ELF-1 (cell line): ENCODE results near the gene ESYT2.

Source experiments
- DNase-seq: peaks from one replicate; pipeline ENCODE4 v3.0.0-alpha.2; 2016; ENCODE audit warnings: low read depth, low spot score

Gene ESYT2

DNA sequence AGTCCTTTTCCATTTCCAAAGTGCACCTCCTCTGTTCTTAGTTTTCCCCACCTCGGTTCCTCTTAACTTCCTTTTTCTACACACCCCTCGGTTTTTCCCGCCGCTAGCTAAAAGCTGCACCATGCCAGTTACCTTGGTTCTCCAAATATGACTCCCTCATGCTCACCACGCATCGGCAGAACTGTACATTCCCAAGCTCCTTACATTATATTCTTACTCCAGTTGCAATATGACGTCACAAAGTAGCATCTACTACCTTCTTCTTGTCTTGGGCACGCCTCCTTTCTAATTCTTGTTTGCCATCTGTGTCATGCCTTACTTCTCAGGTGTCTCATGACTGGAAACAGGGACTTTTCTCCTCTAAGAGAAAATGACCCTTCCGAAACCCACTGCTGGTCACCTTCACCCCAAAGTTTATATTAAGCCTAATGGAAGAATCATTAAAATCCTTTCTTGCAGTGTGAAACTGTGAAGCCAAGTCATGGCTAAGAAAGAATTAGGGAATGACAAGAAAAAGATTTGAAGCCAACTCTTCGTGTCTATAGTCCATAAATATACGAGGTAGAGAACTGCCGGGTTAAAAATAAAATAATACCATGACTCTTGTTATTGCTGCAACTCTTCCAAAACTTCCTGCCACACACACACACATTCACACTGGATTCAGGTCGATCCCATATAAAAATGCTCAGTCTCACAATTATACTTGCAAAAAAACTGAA, 1.7 kb downstream of the ESYT2 start:
- no peak for DNase-seq

DNA sequence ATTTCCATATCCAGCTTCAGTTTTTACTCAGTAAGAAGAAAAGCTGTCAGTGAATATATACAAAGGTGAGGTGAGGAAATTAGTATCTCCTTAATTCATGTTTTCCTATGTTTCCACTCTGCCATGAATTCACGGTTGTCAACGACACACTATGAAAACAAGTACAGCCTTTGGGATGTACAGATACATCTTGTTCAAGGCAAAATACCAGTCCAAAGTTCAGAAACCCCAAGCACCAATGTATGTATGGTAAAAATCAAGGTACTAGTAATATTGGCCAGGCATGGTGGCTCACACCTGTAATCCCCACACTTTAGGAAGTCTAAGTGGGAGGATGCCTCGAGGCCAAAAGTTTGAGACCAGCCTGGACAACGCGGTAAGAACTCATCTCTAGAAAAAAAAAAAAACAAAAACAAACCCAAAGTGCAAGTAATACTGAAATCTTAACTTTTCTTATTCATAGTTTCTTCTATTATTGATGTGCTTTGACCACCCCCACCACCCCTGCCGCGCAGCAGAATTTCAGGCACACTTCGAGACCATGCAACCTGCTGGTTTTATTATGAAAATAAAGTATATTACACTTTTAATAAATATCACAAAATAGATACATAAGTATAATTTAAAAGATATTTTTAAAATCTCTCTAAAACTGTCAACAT, 3.5 kb downstream of the ESYT2 start:
- DNase-seq = no peak

DNA sequence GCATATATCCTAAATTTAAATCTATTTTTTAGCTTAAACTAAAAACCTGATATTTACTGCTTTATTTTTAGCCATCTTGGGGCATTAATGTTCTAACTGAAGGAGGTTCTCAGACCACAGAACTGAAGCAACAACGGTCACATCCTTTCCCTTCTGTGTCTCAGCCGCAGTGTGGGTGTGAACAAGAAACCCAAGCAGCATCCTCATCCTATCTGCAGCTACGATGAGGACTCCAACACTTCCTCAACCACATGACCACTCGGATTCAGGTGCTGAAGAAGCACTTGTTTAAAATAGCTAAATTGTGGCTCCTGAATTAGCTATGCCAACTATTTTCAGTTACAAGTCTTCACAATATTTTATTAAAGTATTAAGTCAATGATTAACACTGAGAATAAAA, 5.3 kb downstream of the ESYT2 start:
- no peak for DNase-seq

DNA sequence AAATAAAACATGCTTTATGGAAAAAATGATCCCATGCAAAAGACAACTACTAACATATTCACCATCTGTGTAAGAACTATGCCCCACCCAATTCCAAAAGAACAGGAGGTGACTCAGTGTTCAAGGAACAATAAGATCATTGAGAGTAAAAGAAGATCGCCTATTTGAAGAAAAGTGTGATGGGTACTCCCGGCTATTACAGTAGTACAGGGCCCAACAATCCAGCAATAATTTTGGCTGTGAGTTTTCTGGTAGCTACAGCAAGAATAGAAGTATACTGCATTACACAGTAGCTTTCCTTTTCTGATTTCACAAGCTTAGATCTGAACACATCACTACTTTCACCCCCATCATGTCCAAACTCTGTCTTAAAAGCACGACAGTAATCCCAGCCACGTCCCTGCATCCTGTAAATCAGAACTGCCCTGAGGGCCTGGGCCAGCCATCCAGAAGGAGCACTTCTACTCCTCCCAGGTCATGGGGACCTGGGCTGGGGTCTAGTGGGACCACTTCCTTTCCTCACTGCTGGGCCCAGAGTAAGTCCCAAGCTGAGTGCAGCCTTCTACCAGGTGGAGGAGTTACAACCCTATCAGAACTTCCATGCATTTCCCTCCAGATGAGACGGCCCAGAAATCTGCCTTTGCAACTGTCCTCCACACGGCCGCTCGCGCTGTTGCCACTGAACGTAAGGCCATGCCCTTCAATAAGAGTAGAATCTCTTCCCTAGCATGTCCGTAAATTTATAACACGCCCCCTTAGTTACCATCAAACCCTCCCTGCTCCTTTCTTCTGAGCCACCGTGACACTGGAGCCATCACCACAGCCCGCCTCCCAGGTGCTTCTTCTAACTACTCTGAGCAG, 7.9 kb downstream of the ESYT2 start:
- DNase-seq = peak; percentile 62

DNA sequence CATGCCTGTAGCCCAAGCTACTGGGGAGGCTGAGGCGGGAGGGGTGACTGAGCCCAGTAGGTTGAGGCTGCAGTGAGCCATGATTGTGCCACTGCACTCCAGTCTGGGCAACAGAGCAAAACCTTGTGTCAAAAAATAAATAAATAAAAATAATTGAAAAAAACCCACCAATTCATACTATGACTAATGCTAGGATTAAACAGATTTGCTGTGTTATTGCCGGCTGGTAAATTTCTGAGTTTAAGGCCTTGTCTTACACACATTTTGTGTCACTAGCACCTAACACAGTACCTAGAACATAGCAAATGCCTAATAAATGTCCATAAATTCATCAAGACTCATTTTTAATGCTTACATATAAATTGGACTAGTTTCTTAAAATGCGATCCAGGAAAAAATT, 8.7 kb downstream of the ESYT2 start:
- DNase-seq = no peak

DNA sequence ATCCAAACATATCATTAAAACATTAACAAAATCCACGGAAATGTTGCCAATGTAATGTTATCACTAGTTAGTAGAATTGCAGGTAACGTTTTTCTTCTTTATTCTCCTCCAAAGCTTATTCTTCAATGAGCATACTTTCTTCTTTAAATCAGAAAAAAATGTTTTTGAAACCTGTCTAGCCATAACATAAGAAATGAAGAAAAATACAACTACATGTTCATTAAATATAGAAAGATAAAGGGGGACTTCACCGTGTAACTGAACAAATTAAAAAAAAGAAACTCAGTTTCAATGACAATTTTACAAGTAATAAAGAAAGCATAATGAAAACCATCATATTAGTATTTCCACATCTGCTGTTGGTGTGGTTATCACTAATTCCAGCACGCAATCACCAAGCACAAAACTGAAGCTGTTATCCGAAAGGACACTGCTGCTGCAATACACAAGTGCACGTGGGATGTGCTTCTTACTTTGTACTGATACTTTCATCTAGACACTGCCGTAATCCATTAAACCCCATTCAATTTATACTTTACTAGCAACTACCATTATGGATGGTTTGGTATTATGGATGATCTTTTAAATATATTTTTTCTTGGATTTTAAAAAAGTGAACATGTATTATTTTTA, 9.6 kb downstream of the ESYT2 start:
- no peak for DNase-seq

DNA sequence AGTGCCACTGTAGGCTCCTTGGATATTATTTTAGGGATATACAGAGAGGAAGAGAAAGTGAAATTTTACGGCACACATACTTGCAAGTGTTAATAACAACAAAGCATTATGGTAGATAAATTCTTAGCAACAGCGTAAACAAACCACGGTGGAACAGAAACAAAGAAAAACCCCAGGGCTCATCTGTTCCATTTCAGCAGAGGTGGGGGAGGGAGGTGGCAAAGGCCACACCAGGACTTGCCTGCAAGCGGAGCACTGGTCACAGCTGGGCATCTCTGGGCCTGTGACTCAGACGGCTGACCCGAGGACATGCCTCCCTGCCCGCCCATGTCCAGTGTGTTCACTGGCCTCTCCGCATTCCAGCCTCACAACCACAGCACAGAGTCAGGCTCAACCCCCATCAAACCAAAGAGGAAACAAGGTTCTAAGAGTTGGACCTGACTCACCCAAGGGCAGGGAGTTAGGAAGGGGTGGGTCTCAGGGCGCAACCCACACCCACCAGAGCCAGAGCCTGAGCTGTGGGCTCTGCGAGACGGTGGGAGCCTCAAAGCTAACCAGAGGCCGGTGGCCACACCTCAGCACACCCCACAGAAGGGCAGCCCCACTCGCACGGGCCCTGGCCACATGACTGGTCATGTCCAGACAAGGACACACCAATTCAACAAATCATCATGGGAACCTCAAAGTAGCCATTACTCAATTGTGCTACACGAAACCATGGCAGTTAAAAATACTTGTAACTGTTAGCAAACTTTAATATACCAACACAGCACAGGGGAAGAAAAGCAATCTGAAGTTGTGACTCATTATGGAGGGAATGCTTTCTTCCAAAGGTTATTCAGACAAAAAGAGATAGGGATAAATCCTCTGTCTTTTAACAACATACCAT, 10.7 kb downstream of the ESYT2 start:
- peak; percentile 97 for DNase-seq

DNA sequence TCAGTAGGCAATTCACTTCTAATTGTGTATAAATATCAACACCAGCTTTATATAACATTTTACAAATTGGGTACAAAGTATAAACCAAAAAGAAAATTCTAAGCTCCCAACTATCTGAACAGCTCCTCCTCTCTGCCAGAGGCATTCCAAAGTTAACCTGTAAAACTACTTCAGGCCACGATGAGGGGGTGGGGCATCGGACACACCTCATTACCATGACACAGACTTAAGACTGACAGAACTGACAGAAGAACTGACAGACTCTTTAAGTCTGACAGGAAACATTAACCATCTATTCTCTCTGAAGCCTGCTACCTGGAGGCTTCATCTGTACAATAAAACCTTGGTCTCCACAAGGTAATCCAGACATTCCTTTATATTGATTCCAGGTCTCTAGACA, 12.3 kb downstream of the ESYT2 start:
- DNase-seq = peak; percentile 83

DNA sequence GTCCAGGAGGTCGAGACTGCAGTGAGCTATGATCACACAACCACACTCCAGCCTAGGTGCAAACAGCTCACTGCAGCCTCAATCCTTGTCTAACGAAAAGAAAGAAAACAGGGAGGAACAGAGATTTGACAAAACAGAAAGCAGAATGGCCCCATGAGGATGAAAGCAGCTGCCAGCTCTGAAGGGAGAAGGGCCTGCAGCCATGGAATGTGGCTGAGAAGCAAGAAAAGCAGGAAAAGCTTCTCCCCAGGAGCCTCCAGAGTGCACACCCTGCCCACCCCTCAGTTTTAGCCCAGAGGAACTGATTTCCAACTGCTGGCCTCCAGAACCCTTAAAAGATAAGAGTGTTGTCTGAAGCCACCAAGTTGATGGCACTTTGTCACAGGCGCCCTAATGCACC, 13.0 kb downstream of the ESYT2 start:
- DNase-seq = peak; percentile 94

DNA sequence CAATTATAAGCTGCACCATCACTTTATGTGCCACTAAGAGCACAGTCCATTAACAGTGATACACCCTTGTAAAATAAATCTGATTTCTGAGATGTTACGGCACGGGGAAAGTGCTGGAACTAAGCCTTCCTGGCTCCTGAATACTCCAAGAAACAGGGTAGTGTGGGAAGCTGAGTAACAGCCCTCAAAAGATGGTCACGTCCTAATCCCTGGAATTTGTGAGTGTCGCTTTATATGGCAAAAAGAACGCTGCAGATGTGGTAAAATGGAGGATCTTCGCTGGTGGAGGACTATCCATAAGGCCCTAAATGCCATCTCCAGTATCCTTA, 13.5 kb downstream of the ESYT2 start:
- no peak for DNase-seq

DNA sequence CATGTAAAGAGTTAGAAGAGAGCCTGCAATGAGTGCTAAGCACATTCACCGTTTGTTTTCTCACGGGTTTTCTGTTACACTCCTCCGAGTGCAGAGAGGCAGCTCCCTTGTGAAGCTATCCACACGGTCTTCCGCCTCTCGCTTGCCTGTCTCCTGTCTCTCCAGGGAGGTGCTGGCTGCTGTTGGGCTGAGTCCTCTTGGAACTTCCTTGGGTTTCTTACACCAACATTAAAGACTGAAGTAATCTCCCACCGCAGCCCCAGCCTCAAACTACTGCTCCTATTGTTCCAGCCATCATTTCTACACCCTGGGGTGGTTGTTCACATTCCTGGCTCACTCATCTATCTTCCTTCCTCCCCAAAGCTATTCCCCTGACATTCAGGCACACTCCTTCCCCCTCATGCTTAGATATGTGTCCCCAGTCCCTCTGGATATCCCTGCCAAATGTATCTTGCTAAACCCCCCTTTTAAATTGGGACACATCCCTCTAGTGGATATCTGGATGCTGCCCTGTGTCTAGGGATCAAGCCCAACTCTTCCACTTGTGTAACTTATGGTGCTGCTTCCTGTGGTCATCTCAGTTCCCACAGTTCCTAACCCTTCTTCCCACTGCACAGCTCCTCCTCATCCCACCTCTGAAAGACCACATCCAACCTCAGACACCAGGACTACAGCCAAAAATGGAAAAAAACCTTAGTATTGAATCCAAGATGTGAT, 14.1 kb downstream of the ESYT2 start:
- DNase-seq = peak; percentile 83

DNA sequence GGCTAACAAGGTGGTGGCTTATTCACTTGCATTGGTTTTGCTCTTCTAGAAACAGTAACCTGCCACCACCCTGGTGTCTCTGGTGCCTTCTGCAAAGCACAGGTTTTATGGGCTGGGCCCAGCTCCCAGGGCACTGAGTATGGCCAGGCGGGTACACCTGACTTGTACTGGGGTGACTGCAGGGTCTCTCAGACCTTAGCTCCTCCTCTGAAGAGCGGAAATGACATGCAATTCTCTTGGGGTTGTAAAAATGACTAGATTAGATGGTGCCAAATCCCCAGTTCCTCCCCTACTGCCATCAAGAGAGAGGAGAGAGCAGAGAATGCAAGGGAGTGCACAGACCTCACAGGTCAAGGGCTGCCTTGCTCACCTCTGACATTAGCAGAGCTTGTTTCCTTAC, 14.7 kb downstream of the ESYT2 start:
- DNase-seq = no peak

DNA sequence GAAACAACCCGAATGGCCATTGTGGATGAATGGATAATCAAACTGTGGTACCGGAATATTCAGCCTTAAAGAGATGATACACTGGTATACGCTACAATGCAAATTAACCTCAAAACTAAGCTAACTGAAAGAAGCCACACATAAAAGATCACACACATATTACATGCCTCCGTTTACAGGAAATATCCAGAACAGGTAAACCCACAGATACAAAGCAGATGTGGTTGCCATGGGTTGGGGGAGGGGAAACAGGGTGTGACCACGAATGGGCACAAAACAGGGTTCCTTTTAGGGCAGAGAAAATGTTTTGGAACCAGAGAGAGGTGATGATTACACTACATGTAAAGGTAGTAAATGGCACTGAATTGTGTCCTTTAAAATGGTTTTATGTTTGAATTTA, 16.6 kb downstream of the ESYT2 start:
- DNase-seq = no peak

DNA sequence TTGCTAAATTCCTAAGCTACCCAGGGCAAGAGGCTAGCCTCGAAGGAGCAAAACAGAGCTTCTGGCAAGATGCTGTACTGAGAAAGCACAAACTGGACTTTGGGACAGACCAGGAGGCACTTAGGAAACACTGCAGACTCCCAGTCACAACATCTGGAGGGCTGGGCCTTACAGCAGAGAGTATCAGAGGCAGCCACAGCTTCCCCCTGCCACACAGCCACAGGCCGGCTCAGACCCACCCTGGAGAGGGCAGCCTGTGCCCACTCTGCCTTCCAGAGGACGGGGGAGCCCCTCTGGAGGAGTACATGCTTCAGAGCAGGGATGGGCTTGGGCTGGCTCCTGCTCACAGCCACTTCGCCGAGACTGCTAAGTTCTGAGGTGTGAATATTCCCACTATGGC, 17.4 kb downstream of the ESYT2 start:
- no peak for DNase-seq

DNA sequence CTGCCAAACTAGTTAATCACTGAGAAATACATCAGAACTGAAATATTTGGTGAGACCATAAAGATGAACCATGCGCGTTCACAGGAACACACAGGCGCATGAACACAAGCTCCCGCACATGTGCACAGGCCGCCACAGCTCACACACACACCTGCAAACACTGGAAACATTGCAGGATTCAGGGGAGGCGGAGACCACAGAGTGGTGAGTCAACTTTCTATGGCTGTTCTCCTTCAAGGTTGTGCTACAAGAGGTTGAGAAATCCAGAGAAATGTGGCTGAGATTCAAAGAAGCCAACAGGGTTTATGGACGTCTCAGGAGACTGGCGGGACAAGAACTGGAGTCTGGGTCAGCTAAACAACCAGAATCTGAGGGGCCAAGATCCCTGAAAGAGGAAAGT, 17.8 kb downstream of the ESYT2 start:
- DNase-seq = no peak

DNA sequence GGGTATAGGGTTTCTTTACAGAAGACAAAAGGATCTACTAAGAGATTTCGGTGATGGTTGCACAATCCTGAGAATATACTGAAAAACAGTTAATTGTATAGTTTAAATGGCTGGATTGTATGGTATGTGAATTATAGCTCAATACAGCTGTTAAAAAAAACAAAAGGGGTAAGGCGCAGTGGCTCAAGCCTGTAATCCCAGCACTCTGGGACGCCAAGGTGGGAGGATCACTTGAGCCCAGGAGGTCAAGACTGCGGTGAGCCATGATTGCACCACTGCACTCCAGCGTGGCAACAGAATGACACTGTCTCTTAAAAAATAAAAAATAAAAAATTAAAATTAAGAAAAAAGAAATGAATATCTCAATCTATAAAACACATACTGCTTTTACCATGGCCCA, 18.5 kb downstream of the ESYT2 start:
- DNase-seq = no peak

DNA sequence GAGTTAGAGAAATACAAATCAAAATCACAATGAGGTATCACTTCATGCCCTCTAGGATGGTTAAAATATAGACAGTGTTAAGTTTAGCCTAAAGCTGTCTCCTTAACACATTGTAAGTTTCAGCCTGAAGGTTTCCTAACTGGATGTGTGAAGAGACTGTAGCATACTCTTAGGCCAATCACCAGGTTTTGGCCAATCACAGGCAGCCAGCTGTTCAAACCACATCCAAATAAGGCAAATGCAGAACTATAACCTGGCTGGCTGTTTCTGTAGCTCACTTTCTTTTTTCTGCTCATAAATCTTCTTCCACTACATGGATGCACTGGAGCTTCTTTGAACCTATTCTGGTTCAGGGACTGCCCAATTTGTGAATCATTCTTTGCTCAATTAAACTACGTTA, 19.7 kb downstream of the ESYT2 start:
- no peak for DNase-seq

DNA sequence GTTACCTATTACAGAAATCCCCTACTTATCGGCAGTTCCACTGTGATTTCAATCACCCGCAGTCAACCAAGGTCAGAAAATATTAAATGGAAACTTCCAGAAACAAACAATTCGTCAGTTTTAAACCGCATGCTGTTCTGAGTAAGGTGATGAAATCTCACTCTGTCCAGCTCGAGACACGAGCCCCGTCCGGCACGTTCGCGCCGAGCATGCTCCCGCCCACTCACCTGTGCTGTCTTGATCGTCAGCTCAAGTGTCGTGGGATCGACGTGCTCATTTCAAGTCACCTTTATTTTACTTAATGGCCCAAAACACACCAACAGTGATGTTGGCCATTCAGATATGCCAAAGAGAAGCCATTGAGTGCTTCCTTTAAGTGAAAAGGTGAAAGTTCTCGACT, 21.2 kb downstream of the ESYT2 start:
- no peak for DNase-seq

DNA sequence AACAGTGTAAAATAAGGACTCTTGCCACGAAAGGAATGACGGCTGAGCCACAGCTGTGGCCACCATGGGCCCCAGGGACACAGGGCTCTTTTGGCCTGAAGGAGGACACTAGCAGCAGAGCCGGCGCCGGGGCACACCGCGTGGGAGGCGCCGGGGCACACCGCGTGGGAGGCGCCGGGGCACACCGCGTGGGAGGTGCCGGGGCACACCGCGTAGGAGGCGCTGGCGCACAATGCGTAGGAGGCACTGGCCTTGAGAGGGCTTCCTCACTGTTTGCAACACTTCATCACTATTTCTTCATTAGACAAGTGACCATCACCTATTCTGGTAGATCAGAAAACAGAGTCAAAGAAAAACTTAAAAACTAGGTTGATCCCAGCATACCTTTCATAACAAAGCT, 23.4 kb downstream of the ESYT2 start:
- DNase-seq = no peak

DNA sequence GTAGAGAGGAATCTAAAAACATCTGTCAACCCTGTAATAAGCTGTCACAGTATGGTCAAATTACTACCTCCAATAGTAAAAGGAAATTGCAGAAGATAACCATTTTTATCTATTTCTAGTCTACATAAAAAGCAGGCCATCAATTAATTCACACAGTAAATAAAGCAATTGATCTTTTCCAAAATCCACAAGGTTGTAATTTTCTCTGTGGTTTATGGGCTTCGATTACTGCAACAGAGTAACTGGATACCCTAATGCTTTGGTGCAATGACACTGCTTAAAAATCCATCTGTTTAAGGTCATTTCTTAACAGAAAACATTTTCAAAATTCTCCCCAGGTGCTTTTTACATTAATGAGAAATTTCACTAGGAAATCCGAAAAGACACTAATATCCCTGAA, 23.9 kb downstream of the ESYT2 start:
- DNase-seq = no peak

DNA sequence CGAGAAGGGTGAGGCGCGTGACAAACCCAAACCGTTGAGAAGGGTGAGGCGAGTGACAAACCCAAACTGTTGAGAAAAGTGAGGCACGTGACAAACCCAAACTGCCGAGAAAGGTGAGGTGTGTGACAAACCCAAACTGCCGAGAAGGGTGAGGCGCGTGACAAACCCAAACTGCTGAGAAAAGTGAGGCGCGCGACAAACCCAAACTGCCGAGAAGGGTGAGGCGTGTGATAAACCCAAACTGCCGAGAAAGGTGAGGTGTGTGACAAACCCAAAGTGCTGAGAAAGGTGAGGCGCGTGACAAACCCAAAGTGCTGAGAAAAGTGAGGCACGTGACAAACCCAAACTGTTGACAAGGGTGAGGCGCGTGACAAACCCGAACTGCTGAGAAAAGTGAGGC, 25.0 kb downstream of the ESYT2 start:
- no peak for DNase-seq
